ENCODE results near the gene U2AF1L4. TPM values are rescaled to one million over a fixed set of nuclear protein-coding genes. Genes with fewer than 3 reads are reported as not detected.

The U2AF1L4 gene
- total and polyA plus RNA-seq, 2 of the 4 experiments (the other 2 are of a cell fraction) = 6.1 to 15.0 TPM

DNA sequence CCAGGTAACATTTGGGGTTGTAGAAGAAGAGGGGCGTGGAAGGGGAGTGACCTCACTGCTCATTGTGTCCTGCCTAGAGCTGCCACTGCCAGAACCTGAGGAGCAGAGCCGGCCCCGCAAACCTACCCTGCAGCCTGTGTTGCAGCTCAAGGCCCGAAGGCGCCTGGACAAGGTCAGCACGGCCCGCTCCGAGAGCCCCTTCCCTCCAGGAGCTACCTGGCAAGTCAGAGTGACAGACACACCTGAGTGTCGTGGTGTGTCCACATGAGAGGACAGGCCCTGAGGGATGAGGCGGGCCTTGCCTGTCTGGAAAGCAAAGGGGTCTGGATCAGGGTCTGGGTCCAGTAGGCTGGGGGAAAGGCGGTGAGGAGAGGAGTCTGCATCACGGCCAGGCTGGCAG is 20.7 kb downstream of the U2AF1L4 start:
- Histone ChIP-seq H2AK9ac (replicated peaks; ENCODE audit: low read depth, low read length, poor library complexity) (peak overlapping the region; percentile 65), H3K4ac (ENCODE audit: low read depth, low read length) (no peak overlapping the region), H3K36me3 (ENCODE audit: control insufficient read depth, insufficient read depth, low read length) (peaks cover 84% of the 10 kb centered on the region), H2AFZ (replicated peaks; ENCODE audit: low read length, poor library complexity) (no peak overlapping the region), H4K91ac (ENCODE audit: insufficient read depth, low read depth, low read length) (no peak overlapping the region), H3K9me1 (ENCODE audit: insufficient read depth, low read length) (no peaks in the 10 kb centered on the region), H3K9me3 (ENCODE audit: control insufficient read depth, insufficient read depth, low read length) (no peaks in the 10 kb centered on the region), H3K18ac (ENCODE audit: low read depth, low read length) (no peak overlapping the region), H3K79me1 (ENCODE audit: low read depth in 1 of 2, low read length in 2 of 2) (peaks cover 12 to 35% of the 10 kb centered on the region in 2 experiments; a peak in 3 of 4 replicates), H3K4me2 (ENCODE audit: low read depth, low read length) (no peak overlapping the region), H4K5ac (ENCODE audit: low read depth, low read length) (no peak overlapping the region), H2BK15ac (ENCODE audit: low read depth, low read length) (no peak overlapping the region), H3K27ac (ENCODE audit: insufficient read depth, low read length) (no peak overlapping the region), H4K8ac (ENCODE audit: low read depth in 2 of 2, low read length in 2 of 2) (no peak overlapping the region), H3K14ac (replicated peaks; ENCODE audit: low read depth, low read length) (no peak overlapping the region), H2AK5ac (ENCODE audit: low read depth, low read length) (no peak overlapping the region), H4K20me1 (ENCODE audit: insufficient read depth, low read length) (peaks cover 17% of the 10 kb centered on the region), H3K4me3 (ENCODE audit: insufficient read depth, low read depth, low read length) (no peak overlapping the region), H3K56ac (ENCODE audit: extremely low read depth, insufficient read depth, low read length) (no peak overlapping the region), H3K27me3 (ENCODE audit: control insufficient read depth, insufficient read depth, low read length) (no peaks in the 10 kb centered on the region), H3K9ac (ENCODE audit: low read depth, low read length) (no peak overlapping the region), H2BK20ac (ENCODE audit: low read depth, low read length) (no peak overlapping the region), H3K23ac (ENCODE audit: low read depth, low read length) (no peak overlapping the region), H3K4me1 (ENCODE audit: control insufficient read depth, insufficient read depth, low read length) (no peaks in the 10 kb centered on the region; the same call in 1 of the 2 replicates), H2BK120ac (ENCODE audit: low read depth, low read length) (no peak overlapping the region), H2BK5ac (ENCODE audit: low read depth, low read length, poor library complexity, severe bottlenecking) (no peak overlapping the region)
- intact Hi-C loops (cut with micrococcal nuclease) = no loop called here
- DNase-seq (no peak), ATAC-seq (ENCODE audit: low read depth) (no peak)
- TF ChIP-seq, protein P1, sequence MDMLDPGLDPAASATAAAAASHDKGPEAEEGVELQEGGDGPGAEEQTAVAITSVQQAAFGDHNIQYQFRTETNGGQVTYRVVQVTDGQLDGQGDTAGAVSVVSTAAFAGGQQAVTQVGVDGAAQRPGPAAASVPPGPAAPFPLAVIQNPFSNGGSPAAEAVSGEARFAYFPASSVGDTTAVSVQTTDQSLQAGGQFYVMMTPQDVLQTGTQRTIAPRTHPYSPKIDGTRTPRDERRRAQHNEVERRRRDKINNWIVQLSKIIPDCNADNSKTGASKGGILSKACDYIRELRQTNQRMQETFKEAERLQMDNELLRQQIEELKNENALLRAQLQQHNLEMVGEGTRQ (IDR thresholded peaks at IDR 0.05; ENCODE audit: low read depth, low read length) = no peak
- TF ChIP-seq SMC3 (IDR thresholded peaks at IDR 0.05; ENCODE audit: low read depth, low read length) (no peak), MXI1 (IDR thresholded peaks at IDR 0.05; ENCODE audit: borderline replicate concordance, low read depth, low read length) (no peak), ELK1 (IDR thresholded peaks at IDR 0.05; ENCODE audit: borderline replicate concordance, low read depth, low read length) (no peak), POLR2A (IDR thresholded peaks at IDR 0.05; ENCODE audit: low read depth, low read length) (no peak), CEBPB (IDR thresholded peaks at IDR 0.05; ENCODE audit: low read depth, low read length) (no peak), MAZ (IDR thresholded peaks at IDR 0.05; ENCODE audit: borderline replicate concordance, low read depth, low read length) (no peak), FOS (IDR thresholded peaks at IDR 0.05; ENCODE audit: low read depth, low read length) (no peak), NFE2L2 (IDR thresholded peaks at IDR 0.05; ENCODE audit: low read depth, low read length) (no peak), MAFK (IDR thresholded peaks at IDR 0.05; ENCODE audit: low read depth, low read length) (no peak), RCOR1 (IDR thresholded peaks at IDR 0.05; ENCODE audit: insufficient replicate concordance, low read length) (no peak), RFX5 (IDR thresholded peaks at IDR 0.05; ENCODE audit: low read depth, low read length) (no peak), CTCF (conservative IDR thresholded peaks at IDR 0.05; ENCODE audit: low read depth, low read length) (no peak), CHD1 (IDR thresholded peaks at IDR 0.05; ENCODE audit: low read depth, low read length) (no peak), BHLHE40 (IDR thresholded peaks at IDR 0.05; ENCODE audit: low read depth, low read length) (no peak), RAD21 (IDR thresholded peaks at IDR 0.05; ENCODE audit: low read length) (no peak)
- in situ Hi-C loops (cut with MboI; ENCODE audit: low sequenced_read_pairs) = no loop called here
- WGBS, 2 experiments (ENCODE audit: extremely low coverage in 2 of 2, insufficient read length in 1 of 2) = no CpG with 5 or more reads among the region's 12 CpGs
- dilution Hi-C loops (cut with HindIII; ENCODE audit: low sequenced_read_pairs, unreplicated experiment) = no loop called here
- ChIA-PET POLR2A (ENCODE audit: unreplicated experiment) (no interaction called here), CTCF (no interaction called here)
- no TSS peak for BruUV-seq (replicated peaks)
